KMS-11 (cell line): ENCODE measurements around the gene OSCAR.

Source experiments
- H2AFZ ChIP-seq: fragments of 200-600 bp; sonication (generic); 2 replicates; pipeline ENCODE4 v1.6.1; 2016; ENCODE audit warnings: antibody characterized with exemption, mixed run types, low read depth
- H3K27ac ChIP-seq: fragments of 200-600 bp; sonication (generic); 2 replicates; pipeline ENCODE4 v1.6.1; 2016; ENCODE audit warnings: mild to moderate bottlenecking, mixed run types
- H3K27me3 ChIP-seq: fragments of 200-600 bp; sonication (generic); 2 replicates; pipeline ENCODE4 v1.6.1; 2017; ENCODE audit warnings: mild to moderate bottlenecking, low read depth, mixed run types, moderate library complexity; ENCODE audit not compliant: insufficient read depth
- H3K36me3 ChIP-seq: fragments of 200-600 bp; sonication (generic); 2 replicates; pipeline ENCODE4 v1.6.1; 2017; ENCODE audit warnings: mild to moderate bottlenecking, mixed run types; ENCODE audit not compliant: insufficient read depth
- H3K4me1 ChIP-seq: fragments of 200-600 bp; sonication (generic); 2 replicates; pipeline ENCODE4 v1.6.1; 2016; ENCODE audit warnings: mild to moderate bottlenecking, low read depth, mixed run types; ENCODE audit not compliant: poor library complexity, severe bottlenecking
- H3K4me2 ChIP-seq: fragments of 200-600 bp; sonication (generic); 2 replicates; pipeline ENCODE4 v1.7.0; 2016; ENCODE audit warnings: mild to moderate bottlenecking, mixed run types
- H3K4me3 ChIP-seq: fragments of 200-600 bp; sonication (generic); IDR thresholded peaks from 2 replicates; pipeline ENCODE4 v1.6.1; 2017; ENCODE audit warnings: low read depth, low read length, mixed read lengths; ENCODE audit not compliant: insufficient read depth
- H3K79me2 ChIP-seq: fragments of 200-600 bp; sonication (generic); 2 replicates; pipeline ENCODE4 v1.6.1; 2016; ENCODE audit warnings: low read depth, mixed run types; ENCODE audit not compliant: insufficient read depth
- H3K9ac ChIP-seq: fragments of 200-600 bp; sonication (generic); 2 replicates; pipeline ENCODE4 v1.6.1; 2016; ENCODE audit warnings: mild to moderate bottlenecking, mixed run types
- H4K20me1 ChIP-seq: fragments of 200-600 bp; sonication (generic); 2 replicates; pipeline ENCODE4 v1.6.1; 2016; ENCODE audit warnings: mild to moderate bottlenecking, mixed run types; ENCODE audit not compliant: insufficient read depth
- TF ChIP-seq, protein P1 (sequence below): fragments of 200-600 bp; sonication (generic); conservative IDR thresholded peaks from 2 replicates; pipeline ENCODE4 v1.6.1; 2017; ENCODE audit warnings: low read depth, mild to moderate bottlenecking, antibody characterized with exemption, low read length, moderate library complexity, mixed read lengths

The OSCAR gene, protein sequence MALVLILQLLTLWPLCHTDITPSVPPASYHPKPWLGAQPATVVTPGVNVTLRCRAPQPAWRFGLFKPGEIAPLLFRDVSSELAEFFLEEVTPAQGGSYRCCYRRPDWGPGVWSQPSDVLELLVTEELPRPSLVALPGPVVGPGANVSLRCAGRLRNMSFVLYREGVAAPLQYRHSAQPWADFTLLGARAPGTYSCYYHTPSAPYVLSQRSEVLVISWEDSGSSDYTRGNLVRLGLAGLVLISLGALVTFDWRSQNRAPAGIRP

DNA sequence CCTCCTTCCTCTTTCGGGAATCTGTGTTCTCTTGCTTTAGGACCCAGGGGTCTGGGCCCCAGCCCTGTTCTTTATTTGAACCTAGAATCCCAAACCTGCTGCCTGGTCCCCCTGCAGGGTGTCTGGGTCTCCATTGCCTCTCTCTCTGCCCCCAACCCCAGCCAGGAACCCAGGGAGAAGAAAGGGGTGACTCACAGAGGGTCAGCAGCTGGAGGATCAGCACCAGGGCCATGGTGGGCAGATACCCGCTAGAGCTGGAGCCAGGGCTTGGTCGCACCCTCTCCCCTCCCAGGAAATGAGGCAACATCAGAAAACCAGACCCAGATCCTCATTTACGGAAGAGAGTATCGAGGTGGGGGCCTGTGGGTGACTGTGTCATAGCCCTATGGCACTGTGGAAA is at the start of gene OSCAR:
TSS of gene OSCAR (minus strand) at position 243 of the 400 bp plus-strand sequence. CDS start at position 232, 11 bp downstream.
- no peak within 1 kb of the TSS for H3K9ac ChIP-seq
- H3K4me2 ChIP-seq: no peak within 1 kb of the TSS
- no peaks in the 10 kb centered on the region for H4K20me1 ChIP-seq
- peaks cover 3% of the 10 kb centered on the region; the same call in 1 of the 2 replicates for H3K36me3 ChIP-seq
- H3K27ac ChIP-seq: no peak within 1 kb of the TSS
- H2AFZ ChIP-seq: no peak within 1 kb of the TSS
- H3K4me1 ChIP-seq: peaks cover 17% of the 10 kb centered on the region
- 0 out of 2 replicates have a peak, but pooled peaks cover 4% of the 10 kb centered on the region for H3K27me3 ChIP-seq
- peaks cover 20% of the 10 kb centered on the region for H3K79me2 ChIP-seq
- no peak within 1 kb of the TSS for H3K4me3 ChIP-seq
- TF ChIP-seq, protein P1, sequence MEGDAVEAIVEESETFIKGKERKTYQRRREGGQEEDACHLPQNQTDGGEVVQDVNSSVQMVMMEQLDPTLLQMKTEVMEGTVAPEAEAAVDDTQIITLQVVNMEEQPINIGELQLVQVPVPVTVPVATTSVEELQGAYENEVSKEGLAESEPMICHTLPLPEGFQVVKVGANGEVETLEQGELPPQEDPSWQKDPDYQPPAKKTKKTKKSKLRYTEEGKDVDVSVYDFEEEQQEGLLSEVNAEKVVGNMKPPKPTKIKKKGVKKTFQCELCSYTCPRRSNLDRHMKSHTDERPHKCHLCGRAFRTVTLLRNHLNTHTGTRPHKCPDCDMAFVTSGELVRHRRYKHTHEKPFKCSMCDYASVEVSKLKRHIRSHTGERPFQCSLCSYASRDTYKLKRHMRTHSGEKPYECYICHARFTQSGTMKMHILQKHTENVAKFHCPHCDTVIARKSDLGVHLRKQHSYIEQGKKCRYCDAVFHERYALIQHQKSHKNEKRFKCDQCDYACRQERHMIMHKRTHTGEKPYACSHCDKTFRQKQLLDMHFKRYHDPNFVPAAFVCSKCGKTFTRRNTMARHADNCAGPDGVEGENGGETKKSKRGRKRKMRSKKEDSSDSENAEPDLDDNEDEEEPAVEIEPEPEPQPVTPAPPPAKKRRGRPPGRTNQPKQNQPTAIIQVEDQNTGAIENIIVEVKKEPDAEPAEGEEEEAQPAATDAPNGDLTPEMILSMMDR: no peak

DNA sequence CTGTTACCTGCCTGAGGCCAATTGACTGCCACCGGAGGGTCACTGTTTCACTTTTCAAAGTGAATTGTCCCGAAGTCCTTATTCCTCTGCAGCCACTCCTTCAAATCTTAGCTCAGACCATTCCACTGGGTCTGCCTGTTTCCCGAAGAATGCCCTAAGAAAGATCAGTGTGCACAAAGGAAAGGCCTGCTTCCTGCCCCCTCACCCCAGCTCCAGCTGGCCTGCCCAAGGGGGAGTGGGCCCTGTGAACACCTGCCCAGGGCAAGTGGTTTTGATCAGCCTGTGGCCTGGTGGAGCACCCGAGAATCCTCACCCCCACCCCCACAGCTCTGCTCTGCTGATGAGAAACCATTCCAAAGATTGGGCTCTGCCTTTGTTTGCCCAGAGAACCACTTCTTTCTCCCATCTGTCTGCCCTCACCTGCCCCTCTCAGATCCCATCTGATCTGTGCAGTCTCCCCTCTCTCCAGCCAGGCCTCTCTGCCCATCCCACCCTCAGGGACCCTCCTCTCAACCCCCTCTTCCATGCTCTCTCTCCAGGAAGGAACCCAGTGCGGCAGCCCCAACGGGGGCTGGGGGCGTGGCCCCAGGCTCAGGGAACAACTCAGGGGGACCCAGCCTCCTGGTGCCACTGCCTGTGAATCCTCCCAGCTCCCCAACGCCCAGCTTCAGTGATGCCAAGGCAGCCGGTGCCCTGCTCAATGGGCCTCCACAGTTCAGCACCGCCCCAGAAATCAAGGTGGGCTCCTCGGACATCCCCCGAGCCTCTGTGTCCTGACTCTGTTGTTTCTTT is 48.6 kb upstream of the OSCAR start:
- TF ChIP-seq, protein P1: no peak
- no peak overlapping the region for H3K4me3 ChIP-seq
- H3K4me2 ChIP-seq: no peak overlapping the region
- H3K27me3 ChIP-seq: no peaks in the 10 kb centered on the region; the same call in 1 of the 2 replicates
- H3K27ac ChIP-seq: no peak overlapping the region
- H3K79me2 ChIP-seq: no peaks in the 10 kb centered on the region
- H3K36me3 ChIP-seq: peaks cover 5% of the 10 kb centered on the region; the same call in 1 of the 2 replicates
- no peak overlapping the region for H2AFZ ChIP-seq
- H3K4me1 ChIP-seq: peaks cover 1% of the 10 kb centered on the region
- H3K9ac ChIP-seq: no peak overlapping the region
- H4K20me1 ChIP-seq: no peaks in the 10 kb centered on the region

DNA sequence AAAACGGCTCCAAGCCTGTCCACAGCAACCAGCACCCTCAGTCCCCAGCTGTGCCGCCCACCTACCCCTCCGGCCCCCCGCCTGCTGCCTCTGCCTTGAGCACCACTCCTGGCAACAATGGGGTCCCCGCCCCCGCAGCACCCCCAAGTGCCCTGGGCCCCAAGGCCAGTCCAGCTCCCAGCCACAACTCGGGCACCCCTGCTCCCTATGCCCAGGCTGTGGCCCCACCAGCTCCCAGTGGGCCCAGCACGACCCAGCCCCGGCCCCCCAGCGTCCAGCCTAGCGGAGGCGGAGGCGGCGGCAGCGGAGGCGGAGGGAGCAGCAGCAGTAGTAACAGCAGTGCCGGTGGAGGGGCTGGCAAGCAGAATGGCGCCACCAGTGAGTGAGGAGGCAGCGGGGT is 47.6 kb upstream of the OSCAR start:
- Histone ChIP-seq H3K27me3 (no peaks in the 10 kb centered on the region; the same call in 1 of the 2 replicates), H3K4me3 (no peak overlapping the region), H3K4me2 (no peak overlapping the region), H3K4me1 (no peaks in the 10 kb centered on the region), H3K79me2 (no peaks in the 10 kb centered on the region), H4K20me1 (no peaks in the 10 kb centered on the region), H2AFZ (no peak overlapping the region), H3K9ac (no peak overlapping the region), H3K27ac (no peak overlapping the region), H3K36me3 (peaks cover 3% of the 10 kb centered on the region; the same call in 1 of the 2 replicates)
- TF ChIP-seq, protein P1: no peak

DNA sequence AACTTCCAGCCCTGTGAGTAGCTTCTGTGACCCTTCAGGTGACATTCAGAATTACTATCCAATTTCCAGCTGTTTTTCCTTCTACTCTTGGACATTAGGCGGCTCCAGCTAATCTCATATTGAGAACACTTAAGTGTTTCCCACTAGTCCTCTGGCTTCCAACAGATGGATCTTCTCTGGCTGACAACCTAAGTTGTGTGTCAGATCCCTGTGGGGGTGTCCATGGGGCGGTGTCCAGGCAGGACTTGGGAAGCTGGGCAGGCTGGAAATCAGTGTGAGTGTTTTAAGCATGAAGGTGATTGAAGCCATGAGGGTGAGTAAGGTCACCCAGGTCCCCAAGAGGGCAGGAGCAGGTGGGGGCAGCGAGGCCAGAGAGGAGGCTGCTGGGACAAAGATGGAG is 47.1 kb upstream of the OSCAR start:
- no peak overlapping the region for H3K4me3 ChIP-seq
- peaks cover 3% of the 10 kb centered on the region; the same call in 1 of the 2 replicates for H3K36me3 ChIP-seq
- H2AFZ ChIP-seq: no peak overlapping the region
- no peaks in the 10 kb centered on the region for H3K4me1 ChIP-seq
- TF ChIP-seq, protein P1: no peak
- H3K27me3 ChIP-seq: no peaks in the 10 kb centered on the region; the same call in 1 of the 2 replicates
- H3K4me2 ChIP-seq: no peak overlapping the region
- no peak overlapping the region for H3K27ac ChIP-seq
- H3K9ac ChIP-seq: no peak overlapping the region
- H3K79me2 ChIP-seq: peaks cover 3% of the 10 kb centered on the region; the same call in 1 of the 2 replicates
- no peaks in the 10 kb centered on the region for H4K20me1 ChIP-seq
